Measurements from ENCODE around the gene RIMS3. TPM values are rescaled to one million over a fixed set of nuclear protein-coding genes. Genes with fewer than 3 reads are reported as not detected.

The RIMS3 gene
- total RNA-seq, 1 experiment from 2014 or later = 13.7 TPM

DNA sequence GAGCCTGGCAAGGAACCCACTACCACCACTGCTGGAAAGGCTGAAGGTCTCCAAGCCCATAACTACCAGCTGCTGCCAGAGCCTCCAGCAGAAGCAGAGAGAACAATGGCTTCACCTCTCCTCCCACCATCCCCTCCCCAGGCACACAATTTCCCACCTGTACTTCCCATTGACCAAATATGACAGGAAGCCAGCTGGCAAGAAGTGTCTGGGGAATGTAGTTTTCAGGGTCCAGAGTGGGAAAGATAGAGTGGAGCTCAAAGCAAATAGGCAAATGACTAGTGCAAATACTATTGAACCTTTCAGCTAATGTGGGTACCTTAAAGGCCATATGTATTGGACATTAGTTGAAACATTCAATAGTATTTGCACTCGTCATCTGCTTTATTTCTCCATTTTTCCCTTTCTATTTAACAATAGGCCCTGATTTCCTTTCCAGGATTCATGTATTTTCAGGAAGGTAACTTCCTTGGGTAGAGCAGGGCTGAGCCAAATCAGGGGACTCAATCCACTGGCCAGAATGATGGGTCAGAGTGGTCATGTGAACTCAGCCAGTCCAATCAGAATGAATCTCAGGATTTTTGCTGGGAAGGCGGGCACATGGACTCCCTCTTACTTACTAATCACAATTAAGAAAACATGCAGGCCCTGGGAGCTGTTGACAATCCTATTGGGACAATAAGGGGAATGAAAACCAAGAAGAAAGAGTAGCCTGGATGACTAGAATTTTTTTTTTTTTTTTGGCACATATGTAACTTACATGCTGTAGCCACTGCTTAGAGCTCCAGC is 13.9 kb upstream of the RIMS3 start:
- Histone ChIP-seq H3T11ph (ENCODE audit: low read length) (no peak overlapping the region), H3K9ac (ENCODE audit: extremely low read depth, insufficient read length, low read length) (no peak overlapping the region), H3K18ac (ENCODE audit: insufficient read length, low read depth, low read length) (no peak overlapping the region), H3K4me2 (ENCODE audit: insufficient read depth, insufficient read length, low read length) (no peak overlapping the region), H3K56ac (ENCODE audit: insufficient read length, low read depth, low read length) (no peak overlapping the region), H4K5ac (ENCODE audit: insufficient read length, low read depth, low read length) (no peak overlapping the region), H3K79me2 (ENCODE audit: insufficient read depth, low read length) (no peaks in the 10 kb centered on the region), H3K4me1 (ENCODE audit: insufficient read depth, low read length) (no peaks in the 10 kb centered on the region), H2BK120ac (ENCODE audit: low read depth, low read length, poor library complexity, severe bottlenecking) (no peak overlapping the region), H3K23me2 (ENCODE audit: insufficient read length, low read depth, low read length, poor library complexity, severe bottlenecking) (no peaks in the 10 kb centered on the region), H3K27ac (ENCODE audit: insufficient read length, low read depth, low read length) (no peak overlapping the region), H3K79me1 (ENCODE audit: insufficient read depth, low read depth, low read length, poor library complexity, severe bottlenecking) (no peaks in the 10 kb centered on the region), H4K8ac (replicated peaks; ENCODE audit: insufficient read length, low read depth, low read length) (no peak overlapping the region), H3K14ac (ENCODE audit: insufficient read depth, low read length) (no peak overlapping the region), H3K9me3 (ENCODE audit: control insufficient read depth, low read depth, low read length) (no peaks in the 10 kb centered on the region), H2BK5ac (ENCODE audit: insufficient read length, low read length) (no peak overlapping the region), H2AFZ (ENCODE audit: low read length) (no peak overlapping the region), H2BK12ac (ENCODE audit: insufficient read length, low read depth, low read length) (no peak overlapping the region), H3K4ac (ENCODE audit: low read depth, low read length) (no peak overlapping the region), H2AK5ac (ENCODE audit: insufficient read length, low read length) (no peak overlapping the region), H3K23ac (ENCODE audit: insufficient read length, low read depth, low read length) (no peak overlapping the region), H2BK15ac (ENCODE audit: low read depth, low read length) (no peak overlapping the region), H3K27me3 (ENCODE audit: insufficient read depth, low read length) (no peaks in the 10 kb centered on the region), H4K20me1 (ENCODE audit: control insufficient read depth, insufficient read depth, insufficient read length) (no peaks in the 10 kb centered on the region), H4K91ac (ENCODE audit: insufficient read length, low read depth, low read length) (no peak overlapping the region), H2BK20ac (ENCODE audit: low read depth, low read length, poor library complexity, severe bottlenecking) (no peak overlapping the region)
- Mint-ChIP-seq H3K27ac (no peak overlapping the region), H3K9me3 (no peaks in the 10 kb centered on the region; a peak in 1 of 5 replicates), H3K27me3 (ENCODE audit: low read depth) (no peaks in the 10 kb centered on the region), H3K4me1 (peaks cover 0 to 8% of the 10 kb centered on the region in 2 experiments; a peak in 3 of 4 replicates), H3K36me3 (ENCODE audit: insufficient read depth in 1 of 3, low read depth in 3 of 3) (no peaks in the 10 kb centered on the region), H3K4me3 (no peak overlapping the region)
- TF ChIP-seq, protein P1, sequence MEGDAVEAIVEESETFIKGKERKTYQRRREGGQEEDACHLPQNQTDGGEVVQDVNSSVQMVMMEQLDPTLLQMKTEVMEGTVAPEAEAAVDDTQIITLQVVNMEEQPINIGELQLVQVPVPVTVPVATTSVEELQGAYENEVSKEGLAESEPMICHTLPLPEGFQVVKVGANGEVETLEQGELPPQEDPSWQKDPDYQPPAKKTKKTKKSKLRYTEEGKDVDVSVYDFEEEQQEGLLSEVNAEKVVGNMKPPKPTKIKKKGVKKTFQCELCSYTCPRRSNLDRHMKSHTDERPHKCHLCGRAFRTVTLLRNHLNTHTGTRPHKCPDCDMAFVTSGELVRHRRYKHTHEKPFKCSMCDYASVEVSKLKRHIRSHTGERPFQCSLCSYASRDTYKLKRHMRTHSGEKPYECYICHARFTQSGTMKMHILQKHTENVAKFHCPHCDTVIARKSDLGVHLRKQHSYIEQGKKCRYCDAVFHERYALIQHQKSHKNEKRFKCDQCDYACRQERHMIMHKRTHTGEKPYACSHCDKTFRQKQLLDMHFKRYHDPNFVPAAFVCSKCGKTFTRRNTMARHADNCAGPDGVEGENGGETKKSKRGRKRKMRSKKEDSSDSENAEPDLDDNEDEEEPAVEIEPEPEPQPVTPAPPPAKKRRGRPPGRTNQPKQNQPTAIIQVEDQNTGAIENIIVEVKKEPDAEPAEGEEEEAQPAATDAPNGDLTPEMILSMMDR (conservative IDR thresholded peaks at IDR 0.05) = no peak
- no peak for DNase-seq
- no CpG with 5 or more reads among the region's 2 CpGs for WGBS (ENCODE audit: extremely low coverage, insufficient read length, low lambda C conversion rate)
